Kidney (tissue), 14 donors: ENCODE results near the gene PIGM. TPM values are rescaled to one million over a fixed set of nuclear protein-coding genes. Genes with fewer than 3 reads are reported as not detected.

ENCODE experiments used
- DNase-seq, 5 donors: peaks; one replicate each; pipeline ENCODE4 v3.0.0-alpha.2; 2013 to 2020
- FAIRE-seq: peaks from 2 replicates; lab custom pipeline; 2012; peaks lifted over from hg19 to GRCh38; lab: Jason Lieb, UNC
- H3K27ac ChIP-seq, 2 donors: one replicate each; pipeline ENCODE4 v1.7.0; 2013; ENCODE audit warnings: low read depth in 2 of 2, low read length in 2 of 2, inconsistent platforms in 1 of 2
- H3K27me3 ChIP-seq: one replicate; pipeline ENCODE4 v1.7.1; 2013; ENCODE audit warnings: low read length, inconsistent platforms; ENCODE audit not compliant: control insufficient read depth, insufficient read depth
- H3K36me3 ChIP-seq, 3 donors: one replicate each; pipeline versions ENCODE4 v1.7.0 to v1.7.1; 2013; ENCODE audit warnings: low read length in 3 of 3, control low read depth in 1 of 3, inconsistent platforms in 1 of 3; ENCODE audit not compliant: insufficient read depth in 3 of 3, control insufficient read depth in 2 of 3
- H3K4me1 ChIP-seq, 3 donors: one replicate each; pipeline versions ENCODE4 v1.7.0 to v1.7.1; 2013; ENCODE audit warnings: low read length in 3 of 3, inconsistent platforms in 1 of 3, low read depth in 1 of 3; ENCODE audit not compliant: control insufficient read depth in 2 of 3, insufficient read depth in 2 of 3
- H3K4me3 ChIP-seq, 3 donors: one replicate each; pipeline versions ENCODE4 v1.7.0 to v1.8.1; 2013; ENCODE audit warnings: low read length in 3 of 3, control low read depth in 1 of 3, inconsistent platforms in 1 of 3
- H3K9ac ChIP-seq, 3 donors: one replicate each; pipeline versions ENCODE4 v1.7.0 to v1.7.1; 2013; ENCODE audit warnings: low read length in 3 of 3, control low read depth in 1 of 3, inconsistent platforms in 1 of 3
- H3K9me3 ChIP-seq, 3 donors: one replicate each; pipeline versions ENCODE4 v1.7.0 to v1.7.1; 2013; ENCODE audit warnings: low read length in 3 of 3, control low read depth in 1 of 3, inconsistent platforms in 1 of 3; ENCODE audit not compliant: control insufficient read depth in 2 of 3, insufficient read depth in 1 of 3
- intact Hi-C: fragments of 100-400 bp; cut with DNase I; formaldehyde crosslinking; loops from one replicate; pipeline ENCODE4 v1.11.1; 2022
- polyA plus RNA-seq: library from polyadenylated mRNA; stranded (reverse); fragments of 350-450 nt; fragmentation: Illumina TruSeq; extraction: RNeasy Lipid Tissue Mini Kit (QIAGEN cat#74804); gene quantifications from one replicate; pipeline ENCODE4 v1.2.3, GENCODE V29; 2014; ENCODE audit warnings: low read depth, low replicate concordance; ENCODE audit not compliant: insufficient read depth
- total RNA-seq: library from RNA; stranded (reverse); fragmentation: NEBNext Ultra II Directional; extraction: Animal tissue kit (Norgen Biotek cat#: 25700); gene quantifications from one replicate; pipeline ENCODE4 v1.2.1, GENCODE V29; 2021
- TF ChIP-seq, protein P1 (sequence below): IDR thresholded peaks from 3 replicates; pipeline ENCODE4 v1.5.1; 2012; ENCODE audit warnings: mild to moderate bottlenecking, moderate library complexity, borderline replicate concordance; ENCODE audit not compliant: insufficient read depth; ENCODE audit errors: extremely low read depth
- donor health status: control.
- donor health status: control.
- donor health status: control.
- donor health status: control.
- donor health status: control.
- donor health status: DM: yes; HTN: yes; CAD: no.
- donor health status: Normal renal cell carcinoma (clear cell type).

PIGM gene
- total and polyA plus RNA-seq, 2 donors from 2014 or later: 3.3 to 8.5 TPM

DNA sequence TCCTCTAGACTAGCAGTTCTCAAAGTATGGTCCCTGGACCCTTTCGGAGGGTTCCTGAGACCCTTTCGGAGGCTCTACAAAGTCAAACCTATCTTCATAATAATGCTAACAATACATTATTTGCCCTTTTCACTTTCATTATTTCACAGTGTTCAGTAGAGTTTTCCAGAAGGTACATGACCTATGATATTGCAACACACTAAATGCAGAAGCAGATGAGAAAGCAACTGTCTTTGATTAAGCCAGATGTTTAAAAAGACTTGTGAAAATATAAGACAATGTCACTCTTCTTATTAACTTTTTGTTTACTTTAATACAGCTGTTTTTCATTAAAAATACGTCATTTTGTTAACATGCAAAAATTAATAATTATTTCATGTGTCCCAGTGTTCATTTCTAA is 32.4 kb upstream of the PIGM start:
- H3K27ac ChIP-seq: peak overlapping the region in 1 of 2 donors; percentile 12
- no peaks in the 10 kb centered on the region for H3K9me3 ChIP-seq
- peaks cover 0 to 17% (median 4%) of the 10 kb centered on the region in 3 donors for H3K4me1 ChIP-seq
- intact Hi-C loops: no loop called here
- H3K27me3 ChIP-seq: no peaks in the 10 kb centered on the region
- FAIRE-seq (no peak), DNase-seq (no peak)
- TF ChIP-seq, protein P1, sequence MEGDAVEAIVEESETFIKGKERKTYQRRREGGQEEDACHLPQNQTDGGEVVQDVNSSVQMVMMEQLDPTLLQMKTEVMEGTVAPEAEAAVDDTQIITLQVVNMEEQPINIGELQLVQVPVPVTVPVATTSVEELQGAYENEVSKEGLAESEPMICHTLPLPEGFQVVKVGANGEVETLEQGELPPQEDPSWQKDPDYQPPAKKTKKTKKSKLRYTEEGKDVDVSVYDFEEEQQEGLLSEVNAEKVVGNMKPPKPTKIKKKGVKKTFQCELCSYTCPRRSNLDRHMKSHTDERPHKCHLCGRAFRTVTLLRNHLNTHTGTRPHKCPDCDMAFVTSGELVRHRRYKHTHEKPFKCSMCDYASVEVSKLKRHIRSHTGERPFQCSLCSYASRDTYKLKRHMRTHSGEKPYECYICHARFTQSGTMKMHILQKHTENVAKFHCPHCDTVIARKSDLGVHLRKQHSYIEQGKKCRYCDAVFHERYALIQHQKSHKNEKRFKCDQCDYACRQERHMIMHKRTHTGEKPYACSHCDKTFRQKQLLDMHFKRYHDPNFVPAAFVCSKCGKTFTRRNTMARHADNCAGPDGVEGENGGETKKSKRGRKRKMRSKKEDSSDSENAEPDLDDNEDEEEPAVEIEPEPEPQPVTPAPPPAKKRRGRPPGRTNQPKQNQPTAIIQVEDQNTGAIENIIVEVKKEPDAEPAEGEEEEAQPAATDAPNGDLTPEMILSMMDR: no peak
- no peaks in the 10 kb centered on the region for H3K36me3 ChIP-seq
- H3K4me3 ChIP-seq: no peak overlapping the region
- no peak overlapping the region for H3K9ac ChIP-seq

DNA sequence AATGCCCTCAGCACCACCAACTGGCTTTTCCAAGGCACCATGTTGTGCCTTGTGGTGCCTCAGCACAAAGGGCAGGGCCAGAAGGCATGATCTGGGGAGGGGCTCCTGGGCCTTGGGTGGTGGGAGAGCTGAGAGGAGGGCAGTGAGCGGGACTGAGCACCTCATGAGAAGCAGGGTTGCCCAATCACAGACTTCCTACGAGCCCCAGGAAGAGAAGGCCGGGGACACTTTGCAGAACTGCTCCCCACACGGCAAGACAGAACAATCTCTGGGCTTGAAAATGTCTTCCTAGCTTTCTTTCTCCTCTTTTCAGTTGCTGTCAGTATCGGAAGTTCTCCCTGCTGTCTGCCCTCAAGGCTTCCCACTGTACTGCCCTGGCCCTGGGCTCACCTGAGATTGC is 31.4 kb upstream of the PIGM start:
- no peak overlapping the region for H3K9ac ChIP-seq
- FAIRE-seq: no peak
- intact Hi-C loops: no loop called here
- no peak for DNase-seq
- H3K4me1 ChIP-seq: peaks cover 0 to 17% (median 4%) of the 10 kb centered on the region in 3 donors
- TF ChIP-seq, protein P1: no peak
- no peak overlapping the region for H3K4me3 ChIP-seq
- H3K36me3 ChIP-seq: no peaks in the 10 kb centered on the region
- H3K9me3 ChIP-seq: no peaks in the 10 kb centered on the region
- peak overlapping the region in 1 of 2 donors; percentile 72 for H3K27ac ChIP-seq
- H3K27me3 ChIP-seq: no peaks in the 10 kb centered on the region

DNA sequence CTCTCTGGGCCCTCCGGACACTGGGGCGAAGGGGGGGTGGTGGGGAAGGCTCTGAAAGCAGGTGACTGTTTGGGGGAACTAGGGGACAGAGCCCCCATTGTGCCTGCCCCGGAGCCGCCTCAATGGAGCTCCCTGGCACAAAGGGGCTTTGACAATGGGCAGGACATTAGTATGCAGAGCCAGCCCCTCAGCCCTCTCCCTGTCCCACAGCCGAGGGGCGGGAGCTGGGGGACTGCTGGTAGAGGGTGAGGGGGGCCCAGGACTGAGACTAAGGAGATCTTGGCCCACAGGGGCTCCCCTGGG is 30.4 kb upstream of the PIGM start:
- no peaks in the 10 kb centered on the region for H3K36me3 ChIP-seq
- DNase-seq: peak in 3 of 5 donors; percentile 9 to 63 (median 25)
- TF ChIP-seq, protein P1: no peak
- no peaks in the 10 kb centered on the region for H3K27me3 ChIP-seq
- intact Hi-C loops: no loop called here
- peak overlapping the region; percentile 66 to 72 for H3K27ac ChIP-seq
- H3K4me3 ChIP-seq: no peak overlapping the region
- H3K9ac ChIP-seq: no peak overlapping the region
- FAIRE-seq: no peak
- peaks cover 0 to 15% (median 4%) of the 10 kb centered on the region in 3 donors for H3K4me1 ChIP-seq
- H3K9me3 ChIP-seq: no peaks in the 10 kb centered on the region
